Naive thymus-derived CD4-positive, alpha-beta T cell (primary cell): ENCODE measurements around the gene FLNB. TPM values are rescaled to one million over a fixed set of nuclear protein-coding genes. Genes with fewer than 3 reads are reported as not detected.

Experiments
- ATAC-seq: fragments of 150-1000 bp; cut with Tn5 transposase; 2 replicates; pipeline ENCODE4 v1.10.0; 2021; ENCODE audit warnings: mild to moderate bottlenecking, moderate library complexity
- CTCF ChIA-PET: fragments of 350-600 bp; sonication (Branson Sonifier 250); formaldehyde crosslinking; loops from one replicate; lab custom pipeline; 2021; ENCODE audit warnings: antibody characterized with exemption; lab: Charles Lee
- POLR2A ChIA-PET: fragments of 350-600 bp; sonication (Branson Sonifier 250); formaldehyde crosslinking; loops from one replicate; lab custom pipeline; 2021; ENCODE audit warnings: antibody characterized with exemption, inconsistent platforms; lab: Charles Lee
- DNase-seq, 9 donors: peaks; one replicate each; pipeline versions ENCODE4 v3.0.0 to v3.0.0-alpha.2; 2020 to 2022; ENCODE audit warnings: mixed read lengths in 1 of 9
- H3K27ac ChIP-seq: one replicate; pipeline ENCODE4 v1.7.0; 2013; ENCODE audit warnings: mild to moderate bottlenecking, low read depth, low read length, moderate library complexity
- H3K27me3 ChIP-seq, 2 donors: one replicate each; pipeline ENCODE4 v1.7.0; 2013; ENCODE audit warnings: low read length in 2 of 2, mild to moderate bottlenecking in 2 of 2, moderate library complexity in 2 of 2; ENCODE audit not compliant: control insufficient read depth in 2 of 2, insufficient read depth in 2 of 2
- H3K36me3 ChIP-seq, 3 experiments: 1 replicate in 2 of 3; 2 replicates in 1 of 3; pipeline ENCODE4 v1.7.0; 2013; ENCODE audit warnings: low read length in 3 of 3, mild to moderate bottlenecking in 3 of 3, moderate library complexity in 1 of 3; ENCODE audit not compliant: insufficient read depth in 3 of 3, control insufficient read depth in 2 of 3
- H3K4me1 ChIP-seq, 2 donors: one replicate each; pipeline ENCODE4 v1.7.0; 2013; ENCODE audit warnings: low read length in 2 of 2, mild to moderate bottlenecking in 2 of 2, moderate library complexity in 1 of 2; ENCODE audit not compliant: control insufficient read depth in 2 of 2, insufficient read depth in 2 of 2
- H3K4me3 ChIP-seq: 2 replicates; pipeline ENCODE4 v1.7.0; 2013; ENCODE audit warnings: mild to moderate bottlenecking, low read length
- H3K9me3 ChIP-seq, 3 experiments: 1 replicate in 2 of 3; 2 replicates in 1 of 3; pipeline ENCODE4 v1.7.0; 2013; ENCODE audit warnings: low read length in 3 of 3; ENCODE audit not compliant: control insufficient read depth in 2 of 3
- H3K27ac Mint-ChIP-seq, 9 donors: one replicate each; pipeline ENCODE4 v1.8.0; 2020 to 2022; ENCODE audit warnings: mixed read lengths in 9 of 9, mild to moderate bottlenecking in 8 of 9, moderate library complexity in 5 of 9, inconsistent platforms in 2 of 9
- H3K27me3 Mint-ChIP-seq, 5 donors: one replicate each; pipeline ENCODE4 v1.8.0; 2021 to 2022; ENCODE audit warnings: mixed read lengths in 5 of 5, mild to moderate bottlenecking in 1 of 5
- H3K36me3 Mint-ChIP-seq, 5 donors: one replicate each; pipeline ENCODE4 v1.8.0; 2020 to 2022; ENCODE audit warnings: mixed read lengths in 5 of 5, mild to moderate bottlenecking in 3 of 5, inconsistent platforms in 1 of 5
- H3K4me1 Mint-ChIP-seq, 7 donors: one replicate each; pipeline ENCODE4 v1.8.0; 2020 to 2022; ENCODE audit warnings: mixed read lengths in 7 of 7, mild to moderate bottlenecking in 3 of 7, inconsistent platforms in 1 of 7
- H3K4me3 Mint-ChIP-seq, 10 donors: one replicate each; pipeline ENCODE4 v1.8.0; 2020 to 2022; ENCODE audit warnings: mild to moderate bottlenecking in 10 of 10, mixed read lengths in 10 of 10, moderate library complexity in 6 of 10, inconsistent platforms in 2 of 10
- H3K9me3 Mint-ChIP-seq, 11 donors: one replicate each; pipeline ENCODE4 v1.8.0; 2020 to 2022; ENCODE audit warnings: mixed read lengths in 11 of 11, mild to moderate bottlenecking in 4 of 11, inconsistent platforms in 1 of 11, moderate library complexity in 1 of 11
- intact Hi-C, 2 donors: fragments of 100-400 bp; cut with micrococcal nuclease; formaldehyde crosslinking; loops; one replicate each; pipeline ENCODE4 v1.15.1; 2023
- polyA plus RNA-seq, 2 donors: library from polyadenylated mRNA; unstranded; fragments of 300-500 nt; fragmentation: Illumina TruSeq; gene quantifications; one replicate each; pipeline ENCODE4 v1.2.3, GENCODE V29; 2021
- total RNA-seq, 6 experiments: library from RNA in 5 of 6; stranded (reverse) in 5 of 6; gene quantifications; 1 replicate in 5 of 6; 2 replicates in 1 of 6; pipeline ENCODE4 v1.2.3 and lab custom pipeline; 2021 to 2026

Gene FLNB
- total and polyA plus RNA-seq, 7 experiments from 2014 or later, result 15.7 to 66.7 (median 47.6) TPM

- Histone ChIP-seq H3K36me3 (no peaks in the 10 kb centered on the region), H3K9me3 (no peaks in the 10 kb centered on the region), H3K27me3 (no peaks in the 10 kb centered on the region), H3K4me3 (no peak overlapping the region), H3K27ac (no peak overlapping the region), H3K4me1 (no peaks in the 10 kb centered on the region)
- ATAC-seq, result no peak
- Mint-ChIP-seq H3K4me3 (no peak overlapping the region), H3K27me3 (no peaks in the 10 kb centered on the region), H3K4me1 (peaks cover 0 to 3% (median 0%) of the 10 kb centered on the region in 7 donors), H3K36me3 (no peaks in the 10 kb centered on the region), H3K27ac (no peak overlapping the region), H3K9me3 (no peaks in the 10 kb centered on the region)
- DNase-seq, result no peak
- ChIA-PET POLR2A (no interaction called here), CTCF (interaction anchor here (0.6 to 1.4 kb wide), 2 partner anchors 27 to 1865 kb away, joined by 3 to 4 read pairs; no protein-coding TSS in a partner anchor)
- intact Hi-C loops, result no loop called here
Observed at GRCh38 chr3:58190882-58191281, 182.7 kb downstream of the FLNB start.

GRCh38 chr3:58191361-58191991, 183.3 kb downstream of the FLNB start:
- ATAC-seq (no peak), DNase-seq (no peak)
- no peak overlapping the region for H3K27ac Mint-ChIP-seq
- Histone ChIP-seq H3K9me3 (no peaks in the 10 kb centered on the region), H3K36me3 (no peaks in the 10 kb centered on the region), H3K27me3 (no peaks in the 10 kb centered on the region), H3K4me1 (no peaks in the 10 kb centered on the region), H3K27ac (no peak overlapping the region), H3K4me3 (no peak overlapping the region)
- no peaks in the 10 kb centered on the region for H3K9me3 Mint-ChIP-seq
- H3K27me3 Mint-ChIP-seq, result no peaks in the 10 kb centered on the region
- POLR2A ChIA-PET, result no interaction called here
- H3K36me3 Mint-ChIP-seq, result no peaks in the 10 kb centered on the region
- peaks cover 0 to 3% (median 0%) of the 10 kb centered on the region in 7 donors for H3K4me1 Mint-ChIP-seq
- H3K4me3 Mint-ChIP-seq, result no peak overlapping the region
- intact Hi-C loops, result no loop called here
- CTCF ChIA-PET, result no interaction called here

GRCh38 chr3:58192069-58192468, 183.8 kb downstream of the FLNB start:
- intact Hi-C loops, result no loop called here
- no peak overlapping the region for H3K27ac ChIP-seq
- no peaks in the 10 kb centered on the region for H3K9me3 ChIP-seq
- no peak overlapping the region for H3K4me3 ChIP-seq
- ChIA-PET POLR2A (no interaction called here), CTCF (no interaction called here)
- H3K36me3 ChIP-seq, result no peaks in the 10 kb centered on the region
- no peak for DNase-seq
- no peaks in the 10 kb centered on the region for H3K27me3 ChIP-seq
- H3K4me1 Mint-ChIP-seq, result peaks cover 0 to 3% (median 0%) of the 10 kb centered on the region in 7 donors
- H3K4me1 ChIP-seq, result no peaks in the 10 kb centered on the region
- no peak overlapping the region for H3K27ac Mint-ChIP-seq
- H3K27me3 Mint-ChIP-seq, result no peaks in the 10 kb centered on the region
- H3K9me3 Mint-ChIP-seq, result no peaks in the 10 kb centered on the region
- no peaks in the 10 kb centered on the region for H3K36me3 Mint-ChIP-seq
- no peak for ATAC-seq
- no peak overlapping the region for H3K4me3 Mint-ChIP-seq

GRCh38 chr3:58193682-58194407, 185.6 kb downstream of the FLNB start:
- Histone ChIP-seq H3K27me3 (no peaks in the 10 kb centered on the region), H3K9me3 (no peaks in the 10 kb centered on the region), H3K4me1 (no peaks in the 10 kb centered on the region), H3K4me3 (no peak overlapping the region), H3K36me3 (no peaks in the 10 kb centered on the region), H3K27ac (no peak overlapping the region)
- Mint-ChIP-seq H3K4me1 (no peaks in the 10 kb centered on the region), H3K4me3 (no peak overlapping the region), H3K36me3 (no peaks in the 10 kb centered on the region), H3K27me3 (no peaks in the 10 kb centered on the region), H3K9me3 (no peaks in the 10 kb centered on the region), H3K27ac (no peak overlapping the region)
- POLR2A ChIA-PET, result no interaction called here
- ATAC-seq (no peak), DNase-seq (no peak)
- intact Hi-C loops, result no loop called here
- CTCF ChIA-PET, result no interaction called here

GRCh38 chr3:58197588-58197987, 189.4 kb downstream of the FLNB start:
- Mint-ChIP-seq H3K27me3 (peaks cover 0 to 13% (median 0%) of the 10 kb centered on the region in 5 donors), H3K4me3 (no peak overlapping the region), H3K9me3 (peaks cover 0 to 15% (median 7%) of the 10 kb centered on the region in 11 donors), H3K36me3 (peaks cover 0 to 5% (median 0%) of the 10 kb centered on the region in 5 donors), H3K4me1 (peaks cover 0 to 10% (median 5%) of the 10 kb centered on the region in 7 donors), H3K27ac (no peak overlapping the region)
- intact Hi-C loops, result no loop called here
- DNase-seq (no peak), ATAC-seq (no peak)
- no peaks in the 10 kb centered on the region for H3K36me3 ChIP-seq
- ChIA-PET POLR2A (no interaction called here), CTCF (no interaction called here)
- H3K4me3 ChIP-seq, result no peak overlapping the region
- H3K27me3 ChIP-seq, result no peaks in the 10 kb centered on the region
- peaks cover 0 to 4% (median 0%) of the 10 kb centered on the region in 3 experiments for H3K9me3 ChIP-seq
- H3K4me1 ChIP-seq, result no peaks in the 10 kb centered on the region
- no peak overlapping the region for H3K27ac ChIP-seq

- Histone ChIP-seq H3K27ac (no peak overlapping the region), H3K4me3 (no peak overlapping the region), H3K9me3 (peaks cover 0 to 4% (median 0%) of the 10 kb centered on the region in 3 experiments), H3K4me1 (no peaks in the 10 kb centered on the region), H3K27me3 (no peaks in the 10 kb centered on the region), H3K36me3 (no peaks in the 10 kb centered on the region)
- no peak overlapping the region for H3K4me3 Mint-ChIP-seq
- ChIA-PET CTCF (interaction anchor here (0.8 kb wide), 1 partner anchor 20 kb away, joined by 3 read pairs; no protein-coding TSS in a partner anchor), POLR2A (no interaction called here)
- H3K36me3 Mint-ChIP-seq, result peaks cover 0 to 5% (median 4%) of the 10 kb centered on the region in 5 donors
- H3K27ac Mint-ChIP-seq, result no peak overlapping the region
- DNase-seq, result no peak
- H3K4me1 Mint-ChIP-seq, result peaks cover 0 to 10% (median 5%) of the 10 kb centered on the region in 7 donors
- ATAC-seq, result no peak
- intact Hi-C loops, result no loop called here
- peaks cover 0 to 21% (median 7%) of the 10 kb centered on the region in 11 donors for H3K9me3 Mint-ChIP-seq
- H3K27me3 Mint-ChIP-seq, result peaks cover 6 to 18% (median 6%) of the 10 kb centered on the region in 5 donors
Observed at GRCh38 chr3:58198362-58198761, 190.1 kb downstream of the FLNB start.
